ENCODE measurements around the gene MFAP3.

DNA sequence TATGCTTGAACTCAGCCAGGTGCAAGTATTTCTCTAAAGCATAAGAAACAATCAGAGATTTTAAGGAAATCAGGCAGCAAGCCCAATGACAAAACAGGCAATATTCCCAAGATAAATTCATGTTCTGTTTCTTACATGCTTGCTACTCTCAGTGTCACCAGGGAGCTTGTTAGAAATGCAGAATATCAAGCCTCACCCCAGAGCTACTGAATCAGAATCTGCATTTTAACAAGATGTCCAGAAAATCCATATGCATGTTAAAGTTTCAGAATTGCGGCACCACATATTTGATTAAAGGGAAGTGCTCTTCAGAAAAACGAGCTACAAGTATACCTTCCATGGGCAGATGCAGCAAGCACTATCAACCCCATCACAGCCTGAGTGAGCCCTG lies 54.4 kb downstream of the MFAP3 start:
- no peak for TF ChIP-seq BATF2 (CRISPR knock-in tag; IDR thresholded peaks at IDR 0.05)
- TF ChIP-seq ATM (IDR thresholded peaks at IDR 0.05; ENCODE audit: borderline replicate concordance) = no peak
